ENCODE measurements around the gene ELN. TPM values are rescaled to one million over a fixed set of nuclear protein-coding genes. Genes with fewer than 3 reads are reported as not detected.
"Not testable (repeated sequence)": the region's sequence is repeated elsewhere in the genome, so short reads cannot be mapped to it uniquely, and the experiment has no call there.

ELN gene
- total RNA-seq, 1 experiment from 2014 or later: 0.37 TPM

DNA sequence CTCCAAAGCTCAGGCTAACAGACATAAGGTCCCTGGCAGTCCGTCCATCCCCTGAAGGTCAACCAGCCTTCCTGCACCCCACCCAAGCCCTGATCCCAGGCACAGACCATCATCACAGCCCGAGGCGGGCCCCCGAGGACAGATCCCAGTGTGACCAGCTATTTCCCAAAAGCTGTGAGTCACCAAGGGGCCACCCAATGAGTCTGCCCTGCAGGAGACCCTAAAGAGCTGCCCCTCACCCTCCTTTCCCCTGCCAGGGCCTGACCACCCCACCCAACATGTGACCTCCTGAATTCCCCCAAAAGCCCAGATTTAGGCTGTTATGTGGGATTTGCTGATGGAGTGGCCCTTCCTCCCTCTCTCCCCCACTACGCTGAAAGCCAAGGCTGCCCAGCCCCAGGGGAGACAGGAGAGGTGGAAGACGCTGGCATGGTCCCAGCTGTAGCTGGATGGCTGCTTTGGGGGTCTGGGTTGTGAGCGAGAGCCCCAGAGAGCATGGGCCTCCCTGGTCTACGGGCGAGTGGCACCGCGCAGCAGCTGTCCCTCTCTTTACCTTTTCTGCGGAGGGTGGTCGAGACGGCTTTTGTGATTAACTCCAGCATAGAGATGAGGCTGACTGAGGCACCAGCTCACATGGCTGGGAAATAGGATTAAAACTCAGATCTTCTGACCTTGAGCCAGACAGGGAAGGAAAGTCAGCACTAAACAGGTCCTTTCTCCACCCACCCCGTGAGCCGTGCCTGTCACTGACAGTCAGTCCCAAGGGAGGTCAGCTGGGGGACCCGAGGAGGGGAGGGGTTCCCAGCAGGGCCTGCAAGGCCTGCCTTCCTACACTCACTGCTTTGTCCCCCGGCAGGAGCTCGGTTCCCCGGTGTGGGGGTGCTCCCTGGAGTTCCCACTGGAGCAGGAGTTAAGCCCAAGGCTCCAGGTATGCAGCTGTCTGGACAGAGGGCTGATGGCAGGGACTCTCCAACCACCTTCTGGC lies 16.7 kb downstream of the ELN start:
- H3K27ac ChIP-seq (ENCODE audit: insufficient read length, low read depth, low read length): no peak overlapping the region
- no peak overlapping the region for H3K4ac ChIP-seq (ENCODE audit: low read depth, low read length)
- H3K18ac ChIP-seq (ENCODE audit: insufficient read length, low read depth, low read length): peak overlapping the region; percentile 34
- H4K5ac ChIP-seq (ENCODE audit: insufficient read length, low read depth, low read length): no peak overlapping the region
- no peak for DNase-seq
- no peak overlapping the region for H2AK5ac ChIP-seq (ENCODE audit: insufficient read length, low read length)
- no peaks in the 10 kb centered on the region for H3K9me3 ChIP-seq (ENCODE audit: control insufficient read depth, low read depth, low read length)
- no peaks in the 10 kb centered on the region; the same call in 1 of the 2 replicates for H3K4me1 ChIP-seq (ENCODE audit: insufficient read depth, low read length)
- H3K4me1 Mint-ChIP-seq: peaks cover 30 to 43% of the 10 kb centered on the region in 2 experiments
- no peak overlapping the region for H3T11ph ChIP-seq (ENCODE audit: low read length)
- no peaks in the 10 kb centered on the region for H3K36me3 Mint-ChIP-seq (ENCODE audit: insufficient read depth in 1 of 3, low read depth in 3 of 3)
- H2BK5ac ChIP-seq (ENCODE audit: insufficient read length, low read length): no peak overlapping the region
- H3K23ac ChIP-seq (ENCODE audit: insufficient read length, low read depth, low read length): no peak overlapping the region
- TF ChIP-seq, protein P1, sequence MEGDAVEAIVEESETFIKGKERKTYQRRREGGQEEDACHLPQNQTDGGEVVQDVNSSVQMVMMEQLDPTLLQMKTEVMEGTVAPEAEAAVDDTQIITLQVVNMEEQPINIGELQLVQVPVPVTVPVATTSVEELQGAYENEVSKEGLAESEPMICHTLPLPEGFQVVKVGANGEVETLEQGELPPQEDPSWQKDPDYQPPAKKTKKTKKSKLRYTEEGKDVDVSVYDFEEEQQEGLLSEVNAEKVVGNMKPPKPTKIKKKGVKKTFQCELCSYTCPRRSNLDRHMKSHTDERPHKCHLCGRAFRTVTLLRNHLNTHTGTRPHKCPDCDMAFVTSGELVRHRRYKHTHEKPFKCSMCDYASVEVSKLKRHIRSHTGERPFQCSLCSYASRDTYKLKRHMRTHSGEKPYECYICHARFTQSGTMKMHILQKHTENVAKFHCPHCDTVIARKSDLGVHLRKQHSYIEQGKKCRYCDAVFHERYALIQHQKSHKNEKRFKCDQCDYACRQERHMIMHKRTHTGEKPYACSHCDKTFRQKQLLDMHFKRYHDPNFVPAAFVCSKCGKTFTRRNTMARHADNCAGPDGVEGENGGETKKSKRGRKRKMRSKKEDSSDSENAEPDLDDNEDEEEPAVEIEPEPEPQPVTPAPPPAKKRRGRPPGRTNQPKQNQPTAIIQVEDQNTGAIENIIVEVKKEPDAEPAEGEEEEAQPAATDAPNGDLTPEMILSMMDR (conservative IDR thresholded peaks at IDR 0.05): no peak
- WGBS (ENCODE audit: extremely low coverage, insufficient read length, low lambda C conversion rate): no CpG with 5 or more reads among the region's 20 CpGs
- H2BK12ac ChIP-seq (ENCODE audit: insufficient read length, low read depth, low read length): no peak overlapping the region
- H4K91ac ChIP-seq (ENCODE audit: insufficient read length, low read depth, low read length): no peak overlapping the region
- no peaks in the 10 kb centered on the region for H4K20me1 ChIP-seq (ENCODE audit: control insufficient read depth, insufficient read depth, insufficient read length)
- no peaks in the 10 kb centered on the region for H3K23me2 ChIP-seq (ENCODE audit: insufficient read length, low read depth, low read length, poor library complexity, severe bottlenecking)
- no peak overlapping the region for H2AFZ ChIP-seq (ENCODE audit: low read length)
- no peaks in the 10 kb centered on the region for H3K79me1 ChIP-seq (ENCODE audit: insufficient read depth, low read depth, low read length, poor library complexity, severe bottlenecking)
- no peaks in the 10 kb centered on the region for H3K27me3 Mint-ChIP-seq (ENCODE audit: low read depth)
- no peak overlapping the region; the same call in 1 of the 2 replicates for H2BK15ac ChIP-seq (ENCODE audit: low read depth, low read length)
- no peaks in the 10 kb centered on the region for H3K9me3 Mint-ChIP-seq
- H3K9ac ChIP-seq (ENCODE audit: extremely low read depth, insufficient read length, low read length): no peak overlapping the region
- no peak overlapping the region for H2BK120ac ChIP-seq (ENCODE audit: low read depth, low read length, poor library complexity, severe bottlenecking)
- H3K14ac ChIP-seq (ENCODE audit: insufficient read depth, low read length): no peak overlapping the region; the same call in 1 of the 2 replicates
- H4K8ac ChIP-seq (replicated peaks; ENCODE audit: insufficient read length, low read depth, low read length): no peak overlapping the region
- H3K4me2 ChIP-seq (ENCODE audit: insufficient read depth, insufficient read length, low read length): no peak overlapping the region
- peak overlapping the region in 1 of 3 experiments; percentile 68; a peak in 2 of 7 replicates for H3K27ac Mint-ChIP-seq
- H3K27me3 ChIP-seq (ENCODE audit: insufficient read depth, low read length): no peaks in the 10 kb centered on the region
- no peak overlapping the region for H3K56ac ChIP-seq (ENCODE audit: insufficient read length, low read depth, low read length)
- H2BK20ac ChIP-seq (ENCODE audit: low read depth, low read length, poor library complexity, severe bottlenecking): no peak overlapping the region
- no peaks in the 10 kb centered on the region for H3K79me2 ChIP-seq (ENCODE audit: insufficient read depth, low read length)
- H3K4me3 Mint-ChIP-seq: peak overlapping the region in 1 of 2 experiments; percentile 11; a peak in 1 of 5 replicates

DNA sequence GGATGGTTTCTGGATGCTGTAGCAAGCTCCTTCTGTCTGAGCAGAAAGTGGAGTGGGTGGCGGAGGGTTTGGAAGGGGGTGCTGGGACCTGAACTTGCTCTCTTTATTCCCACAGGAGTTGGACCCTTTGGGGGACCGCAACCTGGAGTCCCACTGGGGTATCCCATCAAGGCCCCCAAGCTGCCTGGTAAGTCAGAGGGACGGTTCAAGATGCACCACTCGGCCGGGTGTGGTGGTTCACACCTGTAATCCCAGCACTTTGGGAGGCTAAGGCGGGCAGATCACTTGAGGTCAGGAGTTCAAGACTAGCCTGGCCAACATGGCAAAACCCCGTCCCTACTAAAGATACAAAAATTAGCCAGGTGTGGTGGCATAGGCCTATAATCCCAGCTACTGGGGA lies 18.6 kb downstream of the ELN start:
- not testable (repeated sequence) for H2AK5ac ChIP-seq (ENCODE audit: insufficient read length, low read length); H3K27me3 ChIP-seq (ENCODE audit: insufficient read depth, low read length); H2BK12ac ChIP-seq (ENCODE audit: insufficient read length, low read depth, low read length); H3K79me2 ChIP-seq (ENCODE audit: insufficient read depth, low read length); H4K8ac ChIP-seq (replicated peaks; ENCODE audit: insufficient read length, low read depth, low read length); H3K9me3 ChIP-seq (ENCODE audit: control insufficient read depth, low read depth, low read length); H2BK20ac ChIP-seq (ENCODE audit: low read depth, low read length, poor library complexity, severe bottlenecking); H2BK5ac ChIP-seq (ENCODE audit: insufficient read length, low read length); H3K4me2 ChIP-seq (ENCODE audit: insufficient read depth, insufficient read length, low read length); H4K5ac ChIP-seq (ENCODE audit: insufficient read length, low read depth, low read length); H3K56ac ChIP-seq (ENCODE audit: insufficient read length, low read depth, low read length); DNase-seq; H3K27me3 Mint-ChIP-seq (ENCODE audit: low read depth); H3K4ac ChIP-seq (ENCODE audit: low read depth, low read length); H2AFZ ChIP-seq (ENCODE audit: low read length); H4K91ac ChIP-seq (ENCODE audit: insufficient read length, low read depth, low read length); H2BK120ac ChIP-seq (ENCODE audit: low read depth, low read length, poor library complexity, severe bottlenecking); H4K20me1 ChIP-seq (ENCODE audit: control insufficient read depth, insufficient read depth, insufficient read length); H3K9me3 Mint-ChIP-seq; H3T11ph ChIP-seq (ENCODE audit: low read length); H3K14ac ChIP-seq (ENCODE audit: insufficient read depth, low read length); H3K27ac Mint-ChIP-seq; H3K79me1 ChIP-seq (ENCODE audit: insufficient read depth, low read depth, low read length, poor library complexity, severe bottlenecking); H3K9ac ChIP-seq (ENCODE audit: extremely low read depth, insufficient read length, low read length); H3K18ac ChIP-seq (ENCODE audit: insufficient read length, low read depth, low read length); H3K4me1 ChIP-seq (ENCODE audit: insufficient read depth, low read length); H3K36me3 Mint-ChIP-seq (ENCODE audit: insufficient read depth in 1 of 3, low read depth in 3 of 3); H2BK15ac ChIP-seq (ENCODE audit: low read depth, low read length); H3K23me2 ChIP-seq (ENCODE audit: insufficient read length, low read depth, low read length, poor library complexity, severe bottlenecking); H3K27ac ChIP-seq (ENCODE audit: insufficient read length, low read depth, low read length); H3K4me3 Mint-ChIP-seq; H3K23ac ChIP-seq (ENCODE audit: insufficient read length, low read depth, low read length)
- peaks cover 25 to 33% of the 10 kb centered on the region in 2 experiments for H3K4me1 Mint-ChIP-seq
- WGBS (ENCODE audit: extremely low coverage, insufficient read length, low lambda C conversion rate): no CpG with 5 or more reads among the region's 7 CpGs
